HuH-7.5 (cell line): ENCODE measurements around the gene SDSL.

Experiments used
- DNase-seq: peaks from one replicate; pipeline ENCODE4 v3.0.0; 2011; ENCODE audit warnings: low spot score

SDSL gene

DNA sequence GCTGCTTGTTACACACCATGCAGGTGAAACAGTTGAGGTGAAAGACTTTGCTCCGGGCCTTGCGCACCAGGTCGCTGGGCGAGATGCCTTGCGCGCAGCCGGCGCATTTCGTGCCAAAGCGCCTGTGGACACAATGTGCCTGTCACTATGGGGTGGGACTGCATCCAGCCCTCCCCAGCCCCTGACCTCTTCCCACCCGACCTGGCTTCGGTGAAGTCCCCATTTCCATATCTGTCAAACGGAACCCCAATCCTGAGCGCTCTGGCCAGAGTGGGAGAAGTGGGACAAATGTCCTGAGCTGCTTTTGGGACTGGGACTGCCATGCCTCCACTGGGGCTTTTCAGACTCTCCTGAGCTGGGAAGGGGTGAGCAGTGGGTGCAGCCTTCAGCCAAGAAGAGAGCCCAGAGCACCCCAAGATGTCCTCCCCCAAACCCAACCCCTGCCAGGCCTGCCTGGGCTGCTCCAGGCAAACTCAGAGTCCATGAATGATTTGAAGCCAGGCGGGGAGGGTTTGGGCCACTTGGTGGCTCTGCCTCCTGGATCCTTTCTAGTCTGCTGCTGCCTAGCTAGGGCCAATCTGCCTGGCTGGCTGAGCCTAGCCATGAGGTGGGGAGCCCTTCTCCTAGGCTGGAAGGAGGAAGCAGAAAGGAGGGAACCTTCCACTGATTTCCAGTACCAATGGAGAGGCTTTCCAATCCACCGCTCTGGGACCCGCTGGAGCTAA is 47.2 kb downstream of the SDSL start:
- DNase-seq = no peak

GRCh38 chr12:113469949-113470743 is 48.0 kb downstream of the SDSL start:
- DNase-seq = no peak

DNA sequence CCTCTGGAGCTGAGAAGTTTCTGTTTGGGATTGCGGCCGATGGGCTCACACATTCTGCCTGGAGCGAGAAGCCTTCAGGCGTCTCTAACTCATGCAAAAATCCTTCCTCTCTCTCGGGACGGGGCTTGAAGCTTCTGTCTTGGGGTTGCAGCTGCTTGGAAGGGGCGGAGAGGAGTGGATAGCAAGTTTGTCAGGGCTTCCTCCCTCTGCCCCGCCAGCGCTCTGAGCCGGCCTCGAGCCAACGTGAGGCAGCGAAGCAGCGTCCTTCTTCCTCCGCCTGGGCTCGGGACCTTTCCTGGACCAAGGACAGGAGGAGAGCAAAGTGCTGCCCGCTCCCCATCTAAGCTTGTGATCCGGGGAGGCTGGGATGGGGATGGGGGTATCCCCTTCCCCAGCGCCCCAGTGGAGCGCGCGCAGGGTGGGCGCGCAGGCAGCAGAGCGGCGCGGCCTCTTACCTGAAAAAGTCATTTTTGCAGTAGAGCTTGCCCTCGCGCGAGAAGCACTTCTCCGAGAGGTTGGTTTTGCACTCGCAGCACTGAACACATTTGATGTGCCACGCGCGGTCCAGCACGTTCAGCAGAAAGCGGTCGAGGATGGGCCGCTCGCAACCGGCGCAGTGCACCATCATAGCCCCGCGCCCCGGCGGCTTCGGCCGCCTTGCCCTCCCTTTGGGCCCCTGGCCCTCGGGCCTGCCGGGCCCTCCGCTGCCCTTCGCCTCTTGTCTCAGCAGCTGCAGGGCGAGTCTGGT is 48.9 kb downstream of the SDSL start:
- no peak for DNase-seq

DNA sequence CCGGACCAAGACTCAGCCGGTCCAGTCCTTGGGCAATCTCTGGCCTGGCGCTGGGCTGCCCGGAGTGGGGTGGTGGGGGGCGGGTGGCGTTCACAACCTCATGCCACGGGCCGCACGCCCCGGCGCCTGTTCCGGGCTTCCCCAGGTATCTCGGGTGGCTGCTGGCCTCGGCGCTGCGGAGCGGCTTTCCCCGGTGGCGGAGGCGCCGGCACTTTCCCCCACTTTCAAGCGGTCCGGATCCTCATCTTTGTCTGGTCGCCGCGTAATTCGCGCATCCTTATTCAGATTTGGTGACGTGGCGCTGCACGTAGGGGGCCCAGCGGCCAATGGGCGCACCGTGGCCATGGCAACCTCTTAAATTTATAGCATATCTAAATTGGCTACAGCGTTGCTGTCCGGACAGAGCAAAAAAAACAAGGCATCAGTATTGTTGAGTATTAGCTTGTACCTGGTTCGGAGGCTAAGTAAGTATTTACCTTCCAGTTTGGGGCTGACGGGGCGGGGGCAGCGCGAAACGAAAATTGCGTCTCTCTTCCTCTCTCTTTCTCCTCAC is 49.5 kb downstream of the SDSL start, which contains the start of gene LHX5:
Gene LHX5 (minus strand): TSS at position 253 of the 553 bp plus-strand sequence. CDS start 373 bp downstream, outside the sequence.
- no peak for DNase-seq

GRCh38 chr12:113472191-113473121 is 50.3 kb downstream of the SDSL start:
- no peak for DNase-seq

- DNase-seq = no peak
Measured at GRCh38 chr12:113473400-113473799, 51.2 kb downstream of the SDSL start.

GRCh38 chr12:113473942-113474341 is 51.8 kb downstream of the SDSL start:
- DNase-seq = no peak

- DNase-seq = no peak
Measured at GRCh38 chr12:113474635-113475436, 52.7 kb downstream of the SDSL start.

- no peak for DNase-seq
Measured at GRCh38 chr12:113475451-113476175, 53.4 kb downstream of the SDSL start.

DNA sequence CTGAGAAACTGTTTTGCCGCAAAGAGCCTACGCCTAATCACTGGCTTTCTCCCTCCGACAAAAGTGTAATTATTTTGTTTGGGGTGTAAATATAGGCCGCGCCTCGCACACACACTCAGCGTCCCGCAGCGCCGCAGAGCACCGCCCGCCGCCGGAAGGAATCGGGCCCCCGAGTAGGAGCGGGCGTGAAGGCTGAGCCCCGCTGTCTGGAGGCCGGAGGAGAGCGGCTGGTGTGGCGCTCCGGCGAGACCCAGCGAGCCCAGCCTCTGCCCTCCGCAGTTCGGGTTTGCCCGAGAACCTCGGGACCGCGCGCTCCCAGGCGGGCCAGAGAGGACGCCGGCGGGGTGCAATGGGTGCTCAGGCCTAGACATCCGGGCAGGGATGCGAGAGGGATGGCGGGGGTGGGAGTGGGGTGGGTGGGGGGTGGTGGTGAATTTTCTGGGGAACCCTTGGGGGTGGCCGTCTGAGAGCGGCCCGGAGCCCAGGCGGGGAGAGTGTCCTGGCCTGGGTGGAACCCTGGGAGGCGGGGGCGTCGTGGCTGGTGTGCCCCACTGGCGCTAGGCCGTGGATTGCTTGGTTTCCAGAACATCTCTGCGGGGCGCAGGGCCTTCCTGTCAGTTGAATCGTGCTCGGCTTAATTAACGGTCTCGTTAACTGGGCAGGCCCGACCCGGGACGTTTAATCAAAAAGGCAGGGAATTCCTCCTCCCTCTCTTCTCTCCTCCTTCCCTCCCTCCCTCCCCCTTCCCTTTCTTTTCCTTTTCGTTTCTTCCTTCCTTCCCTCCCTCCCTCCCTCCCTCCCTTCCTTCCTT is 54.2 kb downstream of the SDSL start:
- no peak for DNase-seq

GRCh38 chr12:113477171-113477841 is 55.1 kb downstream of the SDSL start:
- DNase-seq = no peak

- no peak for DNase-seq
Measured at GRCh38 chr12:113477842-113478215, 55.6 kb downstream of the SDSL start.

GRCh38 chr12:113478351-113479011 is 56.3 kb downstream of the SDSL start:
- DNase-seq = no peak

DNA sequence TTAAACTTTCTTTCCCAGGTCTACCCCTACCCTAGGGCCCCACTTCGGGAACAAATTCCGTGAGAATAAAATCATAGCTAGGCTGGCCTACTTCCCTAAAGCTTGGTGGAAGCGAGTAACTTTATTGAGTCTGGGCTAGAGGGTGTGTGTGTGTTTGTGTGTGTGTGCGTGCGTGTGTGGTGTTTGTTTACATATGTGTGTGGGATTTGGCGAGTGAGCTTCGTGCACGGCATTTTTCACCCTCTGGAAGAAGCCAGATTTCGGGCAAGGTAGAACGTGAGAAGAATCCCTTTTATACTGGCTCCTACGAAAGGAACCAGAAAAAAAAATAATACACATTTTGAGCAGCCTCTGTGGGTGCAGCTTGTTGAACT is 57.0 kb downstream of the SDSL start:
- no peak for DNase-seq

- peak; percentile 85 for DNase-seq
Measured at GRCh38 chr12:113479590-113480335, 57.6 kb downstream of the SDSL start.

DNA sequence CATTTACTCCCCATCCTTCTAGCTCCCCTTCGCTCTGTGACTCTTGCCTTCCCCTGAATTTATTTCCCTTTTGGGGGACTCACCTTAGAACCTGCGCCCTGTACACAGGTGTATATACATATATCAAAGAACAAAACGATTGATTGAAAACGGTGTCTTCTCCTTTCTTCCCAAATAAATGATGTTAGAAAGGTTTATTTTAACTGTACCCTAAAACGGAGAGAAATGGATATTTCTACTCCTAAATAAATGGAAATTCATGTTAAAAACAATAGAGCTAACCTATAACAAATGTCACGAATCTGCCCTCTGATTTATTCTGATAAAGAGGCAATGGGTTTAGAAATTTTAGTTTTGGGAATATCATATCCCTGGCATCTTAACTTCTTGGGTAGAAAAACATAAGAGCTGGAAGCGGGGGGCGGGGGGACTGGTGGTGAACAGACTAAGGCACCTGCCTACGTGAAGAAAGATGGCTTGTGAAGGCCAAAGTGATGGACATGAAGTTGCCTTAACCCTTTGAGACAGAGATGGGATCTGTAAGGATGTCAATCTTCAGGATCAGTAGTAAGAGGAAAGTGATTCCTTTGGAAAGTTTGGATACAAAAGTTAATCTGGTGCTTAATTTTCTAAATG is 58.3 kb downstream of the SDSL start:
- no peak for DNase-seq

- DNase-seq = no peak
Measured at GRCh38 chr12:113482334-113482733, 60.2 kb downstream of the SDSL start.
